Gastrocnemius medialis (tissue), 4 donors: ENCODE results near the gene PLCL2.

Experiments
- CTCF ChIP-seq, 5 experiments: fragments of 450-650 bp in 3 of 5; fragments of 200-600 bp in 2 of 5; sonication (generic) in 2 of 5; IDR thresholded peaks in 4 of 5; conservative IDR thresholded peaks in 1 of 5; 1 replicate in 4 of 5; 2 replicates in 1 of 5; pipeline ENCODE4 v1.5.1; 2016 to 2019; ENCODE audit warnings: antibody characterized with exemption in 5 of 5, mild to moderate bottlenecking in 3 of 5, moderate library complexity in 3 of 5
- POLR2A ChIP-seq, 2 donors: fragments of 450-650 bp; IDR thresholded peaks; one replicate each; pipeline ENCODE4 v1.6.1; 2017; ENCODE audit warnings: antibody characterized with exemption in 2 of 2, mild to moderate bottlenecking in 2 of 2, moderate library complexity in 2 of 2

DNA sequence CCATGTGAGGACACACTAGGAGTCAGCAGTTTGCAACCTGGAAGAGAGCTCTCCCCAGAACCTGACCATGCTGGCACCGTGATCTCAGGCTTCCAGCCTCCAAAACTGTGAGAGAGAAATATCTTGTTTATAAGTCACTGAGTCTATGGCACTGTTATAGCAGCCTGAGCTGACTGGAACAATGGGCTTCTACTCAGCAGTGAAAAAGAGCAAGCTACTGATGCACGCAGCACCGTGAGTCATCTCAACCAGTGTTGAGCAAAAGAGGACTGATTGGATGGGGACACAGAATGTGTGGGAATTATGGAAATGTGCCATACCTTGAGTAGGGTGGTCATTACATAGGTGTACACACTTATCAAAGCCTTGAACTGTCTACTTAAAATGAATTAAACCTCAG is 230.4 kb downstream of the PLCL2 start:
- TF ChIP-seq CTCF (IDR thresholded peaks at IDR 0.05 in 4 of 5, conservative IDR thresholded peaks at IDR 0.05 in 1 of 5) (no peak), POLR2A (IDR thresholded peaks at IDR 0.05) (no peak)
